OCI-LY7 (cell line): ENCODE results near the gene DENND1A. TPM values are rescaled to one million over a fixed set of nuclear protein-coding genes. Genes with fewer than 3 reads are reported as not detected.

Experiments used
- BruUV-seq: library from RNA; stranded (reverse); fragments of 400-500 nt; replicated peaks from 2 replicates; lab custom pipeline; 2021; lab: Mats Ljungman, UMichigan
- CTCF ChIA-PET: fragments of 300-600 bp; sonication (Branson Sonifier 250); formaldehyde crosslinking; loops from one replicate; lab custom pipeline; 2022; ENCODE audit warnings: antibody characterized with exemption; ENCODE audit not compliant: unreplicated experiment; lab: Charles Lee
- POLR2A ChIA-PET: fragments of 300-600 bp; sonication (Branson Sonifier 250); formaldehyde crosslinking; loops from one replicate; lab custom pipeline; 2022; ENCODE audit warnings: antibody characterized with exemption; lab: Charles Lee
- DNase-seq: peaks from one replicate; pipeline ENCODE4 v3.0.0-alpha.2; 2015; ENCODE audit warnings: low spot score
- H2AFZ ChIP-seq: fragments of 200-600 bp; sonication (generic), shearing (Covaris generic); 2 replicates; pipeline ENCODE4 v1.6.1; 2014; ENCODE audit warnings: mild to moderate bottlenecking, antibody characterized with exemption, low read length, moderate library complexity
- H3K27ac ChIP-seq: fragments of 200-600 bp; sonication (generic); 2 replicates; pipeline ENCODE4 v1.5.1; 2014; ENCODE audit warnings: mixed run types, low read depth, mild to moderate bottlenecking, moderate library complexity, low read length, inconsistent platforms; ENCODE audit not compliant: poor library complexity, severe bottlenecking
- H3K36me3 ChIP-seq: fragments of 200-600 bp; sonication (generic); 2 replicates; pipeline ENCODE4 v1.6.1; 2014; ENCODE audit warnings: mild to moderate bottlenecking, antibody characterized with exemption, low read length, moderate library complexity, mixed read lengths; ENCODE audit not compliant: insufficient read depth
- H3K4me1 ChIP-seq: fragments of 200-600 bp; sonication (generic); 2 replicates; pipeline ENCODE4 v1.5.1; 2014; ENCODE audit warnings: mild to moderate bottlenecking, low read length; ENCODE audit not compliant: insufficient read depth, poor library complexity, severe bottlenecking
- H3K4me2 ChIP-seq: fragments of 200-600 bp; sonication (generic); 2 replicates; pipeline ENCODE4 v1.6.1; 2014; ENCODE audit warnings: mild to moderate bottlenecking, low read length
- H3K4me3 ChIP-seq: fragments of 200-600 bp; sonication (generic); 2 replicates; pipeline ENCODE4 v1.5.1; 2014; ENCODE audit warnings: mild to moderate bottlenecking, low read depth, low read length; ENCODE audit not compliant: poor library complexity, severe bottlenecking
- H3K79me2 ChIP-seq: fragments of 200-600 bp; sonication (generic); 2 replicates; pipeline ENCODE4 v1.6.1; 2016; ENCODE audit warnings: low read depth, mild to moderate bottlenecking, low read length, moderate library complexity, mixed read lengths; ENCODE audit not compliant: insufficient read depth
- H3K9me2 ChIP-seq: fragments of 200-600 bp; sonication (generic); 2 replicates; pipeline ENCODE4 v1.6.1; 2016; ENCODE audit warnings: mild to moderate bottlenecking, low read length, mixed read lengths; ENCODE audit not compliant: insufficient read depth
- H3K9me3 ChIP-seq: fragments of 200-600 bp; sonication (generic); 2 replicates; pipeline ENCODE4 v1.6.1; 2014; ENCODE audit warnings: mild to moderate bottlenecking, mixed run types, low read length, mixed read lengths
- H4K20me1 ChIP-seq: fragments of 200-600 bp; sonication (generic); 2 replicates; pipeline ENCODE4 v1.6.1; 2014; ENCODE audit warnings: mild to moderate bottlenecking, antibody characterized with exemption, low read length, moderate library complexity, mixed read lengths; ENCODE audit not compliant: insufficient read depth
- EZH2phosphoT487 ChIP-seq: fragments of 200-600 bp; sonication (generic); IDR thresholded peaks from 2 replicates; pipeline ENCODE4 v1.6.1; 2018; ENCODE audit warnings: low read depth, borderline replicate concordance, mild to moderate bottlenecking, mixed run types, antibody characterized with exemption, low read length, moderate library complexity, mixed read lengths
- intact Hi-C: fragments of 100-400 bp; cut with micrococcal nuclease; formaldehyde crosslinking; loops from one replicate; pipeline ENCODE4 v1.10.0; 2022; ENCODE audit not compliant: unreplicated experiment
- total RNA-seq, 2 experiments: library from RNA; depleted of rRNA in 1 of 2; stranded (reverse); fragments of >200 nt in 1 of 2; shearing (Covaris generic) in 1 of 2; gene quantifications; 2 replicates each; pipeline ENCODE4 v1.2.3, GENCODE V29; 2014 to 2022
- TF ChIP-seq, protein P1 (sequence below): fragments of 200-600 bp; sonication (generic); conservative IDR thresholded peaks from 2 replicates; pipeline ENCODE4 v1.5.1; 2014; ENCODE audit warnings: mild to moderate bottlenecking, antibody characterized with exemption, low read length, moderate library complexity, mixed read lengths

The DENND1A gene
- total RNA-seq, 2 experiments from 2014 or later, result 17.9 to 36.3 TPM

DNA sequence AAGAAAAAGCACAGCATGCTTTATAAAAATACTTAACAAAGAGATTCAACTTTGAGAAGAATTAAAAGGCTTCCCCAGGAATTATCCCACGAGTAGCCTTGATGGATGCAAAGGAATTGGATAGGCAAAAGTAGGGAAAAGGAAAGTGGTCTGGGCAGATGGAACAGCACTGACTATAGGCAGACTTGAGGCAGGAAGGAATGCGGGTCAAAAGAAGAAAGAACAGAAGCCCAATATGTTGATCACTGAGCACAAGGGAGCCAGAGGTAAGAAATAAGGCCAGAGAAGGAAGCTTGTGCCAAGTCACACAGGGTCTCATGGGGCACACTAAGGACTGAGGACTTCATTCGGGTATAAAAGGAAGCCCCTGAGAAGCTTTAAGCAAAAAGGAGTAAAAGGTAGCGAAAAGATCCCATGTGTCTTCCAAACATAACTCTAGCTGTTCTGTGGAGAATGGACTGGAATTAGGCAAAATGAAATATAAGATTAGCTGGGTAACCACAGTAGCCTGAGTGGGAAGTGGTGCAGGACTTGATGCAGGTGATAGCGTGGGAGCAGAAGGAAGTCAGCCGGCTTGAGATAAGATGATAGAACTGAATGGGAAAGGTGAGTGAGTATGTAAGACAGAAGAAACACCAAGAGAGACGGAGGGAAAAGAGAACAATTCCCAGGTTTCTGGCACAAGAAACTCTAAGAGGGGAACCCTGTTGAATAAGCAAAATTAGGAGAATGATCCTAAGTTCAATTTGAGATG lies 106.6 kb downstream of the DENND1A start:
- Histone ChIP-seq H3K79me2 (no peaks in the 10 kb centered on the region), H4K20me1 (no peaks in the 10 kb centered on the region), H2AFZ (no peak overlapping the region), H3K27ac (no peak overlapping the region), H3K4me2 (no peak overlapping the region), H3K4me3 (no peak overlapping the region), H3K4me1 (no peaks in the 10 kb centered on the region), H3K36me3 (no peaks in the 10 kb centered on the region), H3K9me3 (peaks cover 10% of the 10 kb centered on the region), H3K9me2 (no peaks in the 10 kb centered on the region)
- DNase-seq, result no peak
- BruUV-seq, result no TSS peak
- TF ChIP-seq, protein P1, sequence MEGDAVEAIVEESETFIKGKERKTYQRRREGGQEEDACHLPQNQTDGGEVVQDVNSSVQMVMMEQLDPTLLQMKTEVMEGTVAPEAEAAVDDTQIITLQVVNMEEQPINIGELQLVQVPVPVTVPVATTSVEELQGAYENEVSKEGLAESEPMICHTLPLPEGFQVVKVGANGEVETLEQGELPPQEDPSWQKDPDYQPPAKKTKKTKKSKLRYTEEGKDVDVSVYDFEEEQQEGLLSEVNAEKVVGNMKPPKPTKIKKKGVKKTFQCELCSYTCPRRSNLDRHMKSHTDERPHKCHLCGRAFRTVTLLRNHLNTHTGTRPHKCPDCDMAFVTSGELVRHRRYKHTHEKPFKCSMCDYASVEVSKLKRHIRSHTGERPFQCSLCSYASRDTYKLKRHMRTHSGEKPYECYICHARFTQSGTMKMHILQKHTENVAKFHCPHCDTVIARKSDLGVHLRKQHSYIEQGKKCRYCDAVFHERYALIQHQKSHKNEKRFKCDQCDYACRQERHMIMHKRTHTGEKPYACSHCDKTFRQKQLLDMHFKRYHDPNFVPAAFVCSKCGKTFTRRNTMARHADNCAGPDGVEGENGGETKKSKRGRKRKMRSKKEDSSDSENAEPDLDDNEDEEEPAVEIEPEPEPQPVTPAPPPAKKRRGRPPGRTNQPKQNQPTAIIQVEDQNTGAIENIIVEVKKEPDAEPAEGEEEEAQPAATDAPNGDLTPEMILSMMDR, result no peak
- ChIA-PET CTCF (no interaction called here), POLR2A (interaction anchor here (0.5 kb wide), 1 partner anchor 13 kb away, joined by 3 read pairs; no protein-coding TSS in a partner anchor)
- intact Hi-C loops, result no loop called here

DNA sequence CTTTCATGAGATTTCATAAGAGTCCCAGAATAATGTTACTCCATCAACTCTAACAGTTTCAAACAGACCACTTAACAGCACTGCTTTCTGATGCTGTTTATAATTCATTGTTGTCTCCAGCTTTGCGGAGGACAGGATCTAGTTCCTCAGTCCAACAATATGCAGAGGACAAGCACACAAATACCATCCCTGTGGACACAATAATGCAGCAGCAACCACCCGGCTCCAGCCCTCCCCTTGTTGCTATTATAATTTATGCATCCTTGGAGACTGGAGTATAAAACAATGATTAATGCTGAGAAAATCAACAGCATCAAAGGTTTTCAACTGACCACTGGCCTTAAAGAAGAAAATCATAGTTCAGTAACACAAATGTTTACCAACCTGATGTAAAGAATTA lies 108.3 kb downstream of the DENND1A start:
- H3K9me3 ChIP-seq, result no peaks in the 10 kb centered on the region

DNA sequence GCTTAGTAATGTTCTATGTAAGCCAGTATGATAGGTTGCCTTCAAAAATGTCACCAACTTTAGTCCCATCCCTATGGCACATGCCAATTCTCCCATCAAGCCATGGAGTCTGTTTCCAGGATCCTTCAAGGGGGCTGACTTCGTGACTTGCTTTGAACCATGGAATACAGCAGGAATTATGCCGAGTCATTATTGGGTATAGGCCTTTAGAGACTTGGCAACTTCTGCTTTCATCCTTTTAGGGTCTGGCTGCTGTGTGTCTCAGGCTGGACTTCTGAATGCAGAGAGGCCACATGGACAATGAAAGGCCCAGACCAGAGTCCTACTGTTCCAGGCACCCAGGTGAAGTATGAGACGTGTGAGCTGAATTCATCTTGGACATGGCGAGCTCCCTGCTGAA lies 109.8 kb downstream of the DENND1A start:
- no peak overlapping the region for H2AFZ ChIP-seq
- no peaks in the 10 kb centered on the region for H3K4me1 ChIP-seq
- ChIA-PET CTCF (no interaction called here), POLR2A (interaction anchor here (0.7 kb wide), 1 partner anchor 9 kb away, joined by 3 read pairs; no protein-coding TSS in a partner anchor)
- no peaks in the 10 kb centered on the region for H3K79me2 ChIP-seq
- no peaks in the 10 kb centered on the region for H4K20me1 ChIP-seq
- no TSS peak for BruUV-seq
- DNase-seq, result no peak
- no peak overlapping the region for H3K27ac ChIP-seq
- no peaks in the 10 kb centered on the region for H3K9me2 ChIP-seq
- H3K4me3 ChIP-seq, result no peak overlapping the region
- no peaks in the 10 kb centered on the region for H3K36me3 ChIP-seq
- H3K9me3 ChIP-seq, result no peaks in the 10 kb centered on the region
- intact Hi-C loops, result no loop called here
- H3K4me2 ChIP-seq, result no peak overlapping the region
- no peak for TF ChIP-seq EZH2phosphoT487

More for the DNA sequence above, 108.3 kb downstream of the DENND1A start:
- no peaks in the 10 kb centered on the region for H3K9me2 ChIP-seq
- CTCF ChIA-PET, result no interaction called here
- no peak overlapping the region for H2AFZ ChIP-seq
- no peaks in the 10 kb centered on the region for H4K20me1 ChIP-seq
- no peaks in the 10 kb centered on the region for H3K36me3 ChIP-seq
- no peak overlapping the region for H3K4me3 ChIP-seq
- H3K27ac ChIP-seq, result no peak overlapping the region
- BruUV-seq, result no TSS peak
- no peak overlapping the region for H3K4me2 ChIP-seq
- TF ChIP-seq EZH2phosphoT487, result no peak
- TF ChIP-seq, protein P1, result no peak
- intact Hi-C loops, result no loop called here
- DNase-seq, result no peak
- no peaks in the 10 kb centered on the region for H3K4me1 ChIP-seq
- POLR2A ChIA-PET, result interaction anchor here (0.6 to 1.1 kb wide), 4 partner anchors 12 to 178 kb away, joined by 3 to 5 read pairs (median 4); no protein-coding TSS in a partner anchor
- H3K79me2 ChIP-seq, result no peaks in the 10 kb centered on the region
